K562 (cell line): ENCODE measurements around the gene MEGF11. TPM values are rescaled to one million over a fixed set of nuclear protein-coding genes. Genes with fewer than 3 reads are reported as not detected.
A peak's percentile ranks its signal among the peaks of the same experiment; 100 is the strongest.

Experiments
- CTCFL ChIP-seq: IDR thresholded peaks from 2 replicates; pipeline ENCODE4 v1.6.1; 2011; ENCODE audit warnings: borderline replicate concordance, low read depth, mild to moderate bottlenecking, moderate library complexity, low read length; ENCODE audit not compliant: insufficient read depth, poor library complexity, severe bottlenecking
- EGR1 ChIP-seq: fragments of 450-650 bp; conservative IDR thresholded peaks from 2 replicates; pipeline ENCODE4 v1.6.1; 2017; ENCODE audit warnings: mild to moderate bottlenecking
- ETS1 ChIP-seq: conservative IDR thresholded peaks from 2 replicates; pipeline ENCODE4 v1.6.1; 2011; ENCODE audit warnings: low read depth, mild to moderate bottlenecking, low read length; ENCODE audit not compliant: control insufficient read depth
- HCFC1 ChIP-seq: IDR thresholded peaks from 2 replicates; pipeline ENCODE4 v1.6.1; 2012; ENCODE audit warnings: low read depth, low read length, improper control_type of control experiment
- HINFP ChIP-seq: fragments of 450-650 bp; conservative IDR thresholded peaks from 2 replicates; pipeline ENCODE4 v1.6.1; 2016; ENCODE audit warnings: missing genetic modification characterization, low read depth, mild to moderate bottlenecking, control low read depth, missing compliant biosample characterization
- HOMEZ ChIP-seq: fragments of 250-450 bp; sonication (Bioruptor Pico); IDR thresholded peaks from 2 replicates; pipeline ENCODE4 v1.4.0; 2020; ENCODE audit warnings: mild to moderate bottlenecking, moderate library complexity
- ID3 ChIP-seq, 2 experiments: fragments of 250-450 bp in 1 of 2; fragments of 450-650 bp in 1 of 2; sonication (Bioruptor Pico) in 1 of 2; IDR thresholded peaks; 2 replicates each; pipeline versions ENCODE4 v1.6.1 to v1.8.0; 2016 to 2021; ENCODE audit warnings: mild to moderate bottlenecking in 2 of 2, moderate library complexity in 2 of 2, missing compliant biosample characterization in 1 of 2, missing genetic modification characterization in 1 of 2
- POLR2B ChIP-seq: fragments of 450-650 bp; IDR thresholded peaks from 2 replicates; pipeline ENCODE4 v1.6.1; 2018; ENCODE audit warnings: low read depth; ENCODE audit not compliant: partially characterized antibody
- RBM25 ChIP-seq: fragments of 200-400 bp; formaldehyde crosslinking; IDR thresholded peaks from 2 replicates; pipeline ENCODE4 v1.6.1; 2018; ENCODE audit warnings: low read length, low read depth, moderate library complexity; ENCODE audit not compliant: severe bottlenecking
- SMAD2 ChIP-seq: fragments of 150-350 bp; IDR thresholded peaks from 2 replicates; pipeline ENCODE4 v1.6.1; 2014; ENCODE audit warnings: low read depth, mild to moderate bottlenecking, low read length
- ZBTB34 ChIP-seq: fragments of 250-450 bp; sonication (Bioruptor Pico); IDR thresholded peaks from 2 replicates; pipeline ENCODE4 v1.8.0; 2021; ENCODE audit warnings: mild to moderate bottlenecking, moderate library complexity
- ZNF23 ChIP-seq: fragments of 250-450 bp; sonication (Bioruptor Pico); IDR thresholded peaks from 2 replicates; pipeline ENCODE4 v1.4.0; 2020; ENCODE audit warnings: mild to moderate bottlenecking
- polyA plus RNA-seq, 8 experiments: library from polyadenylated mRNA; depleted of rRNA in 4 of 8; stranded (reverse) in 5 of 8; unstranded in 3 of 8; fragments of >200 nt; fragmentation: Nextera tagmentation in 2 of 8; fragmentation: Illumina TruSeq in 1 of 8; extraction: Ambion mirVana in 2 of 8; extraction: Trizol in 1 of 8; gene quantifications; 2 replicates each; pipeline versions ENCODE4 v1.2.1 to v1.2.3, GENCODE V29; 2011 to 2014; ENCODE audit warnings: inconsistent platforms in 1 of 8, missing spikeins in 1 of 8
- total RNA-seq, 7 experiments: library from RNA; depleted of rRNA in 6 of 7; stranded (reverse); fragments of >200 nt in 6 of 7; fragmentation: Illumina TruSeq in 2 of 7; extraction: Trizol in 2 of 7; gene quantifications; 2 replicates each; pipeline versions ENCODE4 v1.2.1 to v1.2.3, GENCODE V29; 2011 to 2021; ENCODE audit warnings: low replicate concordance in 1 of 7

The MEGF11 gene
- total and polyA plus RNA-seq, 9 of the 15 experiments (the other 6 are each of a cell fraction or from before 2014, with no cell fraction given) = 0.06 to 0.23 (median 0.20) TPM; not detected in 6

- no peak for TF ChIP-seq ZBTB34 (CRISPR knock-in tag)
- no peak for TF ChIP-seq RBM25
- no peak for TF ChIP-seq HOMEZ (CRISPR knock-in tag)
- no peak for TF ChIP-seq HINFP (tag)
- no peak for TF ChIP-seq SMAD2
- TF ChIP-seq CTCFL = peak; percentile 44
- peak; percentile 97 for TF ChIP-seq POLR2B
- peak; percentile 93 for TF ChIP-seq EGR1
- TF ChIP-seq ID3 (CRISPR knock-in tag; IDR thresholded peaks at IDR 0.05) = no peak
- TF ChIP-seq ID3 (tag; IDR thresholded peaks at IDR 0.05) = 0 out of 2 replicates have a peak, but pooled peaks have one; percentile 45
- TF ChIP-seq ZNF23 (CRISPR knock-in tag) = no peak
- TF ChIP-seq HCFC1 = peak; percentile 71
- peak; percentile 96; the same call in 1 of the 2 replicates for TF ChIP-seq ETS1
Observed at GRCh38 chr15:65869126-65869953, 384.2 kb downstream of the MEGF11 start, which contains the start of gene RAB11A (continued).
